Spleen (tissue), 11 donors: ENCODE data around the gene CPNE8. TPM values are rescaled to one million over a fixed set of nuclear protein-coding genes. Genes with fewer than 3 reads are reported as not detected.

Source experiments
- DNase-seq: peaks from one replicate; pipeline ENCODE4 v3.0.0-alpha.2; 2020
- H3K27ac ChIP-seq, 8 donors: fragments of 200-600 bp; sonication (generic) in 7 of 8; 1 replicate in 4 of 8; 2 replicates in 4 of 8; pipeline versions ENCODE4 v1.5.0 to v1.8.0; 2016 to 2021; ENCODE audit warnings: inconsistent platforms in 4 of 8, mild to moderate bottlenecking in 4 of 8, moderate library complexity in 1 of 8
- H3K27me3 ChIP-seq, 7 donors: fragments of 200-600 bp; sonication (generic) in 6 of 7; replicated peaks in 1 of 7; 1 replicate in 4 of 7; 2 replicates in 3 of 7; pipeline versions ENCODE4 v1.5.0 to v1.8.0; 2016 to 2021; ENCODE audit warnings: inconsistent platforms in 3 of 7, mild to moderate bottlenecking in 1 of 7
- H3K36me3 ChIP-seq, 6 donors: fragments of 200-600 bp; sonication (generic) in 5 of 6; 1 replicate in 4 of 6; 2 replicates in 2 of 6; pipeline versions ENCODE4 v1.5.0 to v1.8.0; 2016 to 2021; ENCODE audit warnings: inconsistent platforms in 2 of 6
- H3K4me1 ChIP-seq, 6 donors: fragments of 200-600 bp; sonication (generic) in 5 of 6; 1 replicate in 3 of 6; 2 replicates in 3 of 6; pipeline versions ENCODE4 v1.5.0 to v1.8.0; 2016 to 2021; ENCODE audit warnings: inconsistent platforms in 3 of 6
- H3K4me3 ChIP-seq, 8 donors: fragments of 200-600 bp; sonication (generic) in 7 of 8; 1 replicate in 4 of 8; 2 replicates in 4 of 8; pipeline versions ENCODE4 v1.5.0 to v1.8.0; 2016 to 2021; ENCODE audit warnings: inconsistent platforms in 4 of 8, mild to moderate bottlenecking in 4 of 8, moderate library complexity in 2 of 8
- H3K9me3 ChIP-seq, 8 donors: fragments of 200-600 bp; sonication (generic) in 7 of 8; 1 replicate in 4 of 8; 2 replicates in 4 of 8; pipeline versions ENCODE4 v1.5.0 to v1.8.0; 2016 to 2021; ENCODE audit warnings: inconsistent platforms in 4 of 8
- POLR2A ChIP-seq, 3 donors: fragments of 450-650 bp; IDR thresholded peaks; one replicate each; pipeline ENCODE4 v1.5.1; 2017; ENCODE audit warnings: antibody characterized with exemption in 3 of 3, mild to moderate bottlenecking in 1 of 3
- POLR2AphosphoS5 ChIP-seq, 3 donors: sonication (generic); formaldehyde crosslinking; IDR thresholded peaks; one replicate each; pipeline ENCODE4 v1.5.1; 2017; ENCODE audit warnings: antibody characterized with exemption in 3 of 3
- WGBS, 5 donors: extraction: QIAGEN DNeasy Blood & Tissue Kit in 3 of 5; methylation state at CpG; one replicate each; pipeline versions ENCODE4 v1.1.5 to v1.1.7; 2013 to 2018; 5-methylcytosine and 5-hydroxymethylcytosine counted together
- intact Hi-C: fragments of 100-400 bp; cut with DNase I; formaldehyde crosslinking; loops from one replicate; pipeline ENCODE4 v1.15.0; 2023; ENCODE audit warnings: low total_unique reads
- polyA plus RNA-seq, 3 donors: library from polyadenylated mRNA; stranded (reverse); fragments of 200-250 nt; gene quantifications; one replicate each; pipeline ENCODE4 v1.2.1, GENCODE V29; 2013
- total RNA-seq, 7 donors: library from RNA; depleted of rRNA in 3 of 7; stranded (reverse); fragments of >200 nt in 3 of 7; fragmentation: NEBNext Ultra II Directional in 4 of 7; extraction: Animal tissue kit (Norgen Biotek cat#: 25700) in 4 of 7; gene quantifications; one replicate each; pipeline versions ENCODE4 v1.1.0 to v1.2.1, GENCODE V29; 2016 to 2021
- TF ChIP-seq, protein P1 (sequence below), 11 experiments: fragments of 200-600 bp in 7 of 11; fragments of 450-650 bp in 4 of 11; sonication (generic) in 4 of 11; IDR thresholded peaks in 8 of 11; conservative IDR thresholded peaks in 3 of 11; 1 replicate in 7 of 11; 2 replicates in 4 of 11; pipeline versions ENCODE4 v1.4.0 to v1.8.0; 2016 to 2021; ENCODE audit warnings: antibody characterized with exemption in 11 of 11, inconsistent platforms in 4 of 11, mild to moderate bottlenecking in 1 of 11
- donor health status: healthy with polysubstance abuse.
- donor health status: DM: no; HTN: no; CAD: no; lungs with moderate emphysema.
- donor health status: DM: no; HTN: no; CAD: no.
- donor health status: Bipolar disorder and iron deficiency.
- donor health status: healthy.
- donor health status: DM: no; HTN: no; CAD: no.
- donor health status: DM: yes; HTN: yes; CAD: no.

Gene CPNE8
- total and polyA plus RNA-seq, 10 donors, result 5.4 to 42.4 (median 30.2) TPM

DNA sequence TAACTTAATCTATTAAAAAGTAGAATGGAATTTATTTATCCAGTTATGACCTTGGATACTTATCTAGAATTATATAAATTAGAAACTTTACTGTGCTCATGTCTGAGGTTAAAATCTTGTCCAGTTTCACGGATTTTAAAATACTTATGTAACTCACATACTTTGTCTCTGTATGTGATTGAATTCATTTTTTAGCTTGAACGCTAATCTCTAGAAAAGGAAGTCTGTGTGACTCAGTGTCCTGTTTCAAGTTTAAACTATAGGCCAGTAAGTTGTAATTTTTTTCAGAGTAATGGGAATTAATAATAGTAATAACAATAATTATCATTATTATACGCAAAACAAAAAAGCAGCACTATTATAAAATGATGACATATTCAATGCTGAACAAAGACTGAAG is 168.6 kb downstream of the CPNE8 start:
- intact Hi-C loops, result no loop called here
- no peak for TF ChIP-seq POLR2AphosphoS5 (IDR thresholded peaks at IDR 0.05)
- TF ChIP-seq POLR2A (IDR thresholded peaks at IDR 0.05), result no peak
- TF ChIP-seq, protein P1, sequence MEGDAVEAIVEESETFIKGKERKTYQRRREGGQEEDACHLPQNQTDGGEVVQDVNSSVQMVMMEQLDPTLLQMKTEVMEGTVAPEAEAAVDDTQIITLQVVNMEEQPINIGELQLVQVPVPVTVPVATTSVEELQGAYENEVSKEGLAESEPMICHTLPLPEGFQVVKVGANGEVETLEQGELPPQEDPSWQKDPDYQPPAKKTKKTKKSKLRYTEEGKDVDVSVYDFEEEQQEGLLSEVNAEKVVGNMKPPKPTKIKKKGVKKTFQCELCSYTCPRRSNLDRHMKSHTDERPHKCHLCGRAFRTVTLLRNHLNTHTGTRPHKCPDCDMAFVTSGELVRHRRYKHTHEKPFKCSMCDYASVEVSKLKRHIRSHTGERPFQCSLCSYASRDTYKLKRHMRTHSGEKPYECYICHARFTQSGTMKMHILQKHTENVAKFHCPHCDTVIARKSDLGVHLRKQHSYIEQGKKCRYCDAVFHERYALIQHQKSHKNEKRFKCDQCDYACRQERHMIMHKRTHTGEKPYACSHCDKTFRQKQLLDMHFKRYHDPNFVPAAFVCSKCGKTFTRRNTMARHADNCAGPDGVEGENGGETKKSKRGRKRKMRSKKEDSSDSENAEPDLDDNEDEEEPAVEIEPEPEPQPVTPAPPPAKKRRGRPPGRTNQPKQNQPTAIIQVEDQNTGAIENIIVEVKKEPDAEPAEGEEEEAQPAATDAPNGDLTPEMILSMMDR (IDR thresholded peaks at IDR 0.05 in 8 of 11, conservative IDR thresholded peaks at IDR 0.05 in 3 of 11), result no peak
- no peak for DNase-seq

DNA sequence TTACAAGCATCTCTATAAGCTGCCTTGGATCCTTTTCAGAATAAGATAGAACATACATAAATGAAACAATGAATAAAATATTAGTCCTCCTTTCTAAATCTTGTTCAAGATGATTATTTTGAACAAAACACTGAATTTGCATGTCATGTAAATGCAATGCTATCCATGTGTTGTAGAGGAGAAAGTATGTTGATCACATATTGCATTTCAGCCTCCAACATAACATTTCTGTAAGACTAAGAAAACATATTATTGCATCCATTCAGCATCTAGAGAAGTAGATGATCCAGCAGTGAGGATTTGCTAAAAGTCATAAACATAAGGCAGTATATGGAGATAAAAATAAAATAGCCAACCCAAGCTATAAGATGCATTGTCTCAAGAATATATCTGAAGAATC is 172.6 kb downstream of the CPNE8 start:
- Histone ChIP-seq H3K4me1 (no peaks in the 10 kb centered on the region), H3K9me3 (no peaks in the 10 kb centered on the region), H3K36me3 (no peaks in the 10 kb centered on the region), H3K27ac (no peak overlapping the region), H3K27me3 (no peaks in the 10 kb centered on the region), H3K4me3 (no peak overlapping the region)
- intact Hi-C loops, result no loop called here
- TF ChIP-seq, protein P1 (IDR thresholded peaks at IDR 0.05 in 8 of 11, conservative IDR thresholded peaks at IDR 0.05 in 3 of 11), result no peak
- TF ChIP-seq POLR2A (IDR thresholded peaks at IDR 0.05) (no peak), POLR2AphosphoS5 (IDR thresholded peaks at IDR 0.05) (no peak)
- DNase-seq, result no peak

More for the DNA sequence above, 168.6 kb downstream of the CPNE8 start:
- WGBS, 5 donors, result 70 to 89% (median 76%) methylated on average over 3 of the region's 3 CpGs
- H3K27ac ChIP-seq, result no peak overlapping the region
- no peak overlapping the region for H3K4me3 ChIP-seq
- H3K4me1 ChIP-seq, result no peaks in the 10 kb centered on the region
- no peaks in the 10 kb centered on the region for H3K36me3 ChIP-seq
- H3K27me3 ChIP-seq, result no peaks in the 10 kb centered on the region
- peaks cover 0 to 4% (median 0%) of the 10 kb centered on the region in 8 donors for H3K9me3 ChIP-seq

DNA sequence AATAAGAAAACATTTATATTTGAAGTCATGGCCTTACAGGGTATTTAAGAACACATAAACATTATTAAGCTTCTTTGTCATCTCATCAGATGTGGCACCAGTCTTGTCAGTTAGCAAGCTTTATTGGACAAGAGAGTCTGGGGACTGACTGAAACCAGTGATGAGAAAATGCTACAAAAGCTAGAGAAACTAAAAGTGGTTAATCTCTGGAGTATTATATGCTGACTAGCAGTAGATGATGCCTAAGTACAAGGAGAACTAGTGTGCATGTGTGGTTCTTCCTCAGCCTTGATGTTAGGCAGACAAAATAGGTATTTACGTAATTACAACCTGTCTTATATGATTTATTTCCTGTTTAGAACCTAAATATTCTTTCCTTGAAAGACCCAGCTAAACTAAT is 176.5 kb downstream of the CPNE8 start:
- intact Hi-C loops, result no loop called here
- no peaks in the 10 kb centered on the region for H3K27me3 ChIP-seq
- H3K4me1 ChIP-seq, result no peaks in the 10 kb centered on the region
- DNase-seq, result no peak
- no peak overlapping the region for H3K4me3 ChIP-seq
- H3K36me3 ChIP-seq, result no peaks in the 10 kb centered on the region
- H3K27ac ChIP-seq, result no peak overlapping the region
- TF ChIP-seq, protein P1 (IDR thresholded peaks at IDR 0.05 in 8 of 11, conservative IDR thresholded peaks at IDR 0.05 in 3 of 11), result no peak
- TF ChIP-seq POLR2A (IDR thresholded peaks at IDR 0.05), result no peak
- TF ChIP-seq POLR2AphosphoS5 (IDR thresholded peaks at IDR 0.05), result no peak
- WGBS, 5 donors, result 82 to 100% (median 91%) methylated on average over 1 of the region's 1 CpG
- H3K9me3 ChIP-seq, result no peaks in the 10 kb centered on the region

DNA sequence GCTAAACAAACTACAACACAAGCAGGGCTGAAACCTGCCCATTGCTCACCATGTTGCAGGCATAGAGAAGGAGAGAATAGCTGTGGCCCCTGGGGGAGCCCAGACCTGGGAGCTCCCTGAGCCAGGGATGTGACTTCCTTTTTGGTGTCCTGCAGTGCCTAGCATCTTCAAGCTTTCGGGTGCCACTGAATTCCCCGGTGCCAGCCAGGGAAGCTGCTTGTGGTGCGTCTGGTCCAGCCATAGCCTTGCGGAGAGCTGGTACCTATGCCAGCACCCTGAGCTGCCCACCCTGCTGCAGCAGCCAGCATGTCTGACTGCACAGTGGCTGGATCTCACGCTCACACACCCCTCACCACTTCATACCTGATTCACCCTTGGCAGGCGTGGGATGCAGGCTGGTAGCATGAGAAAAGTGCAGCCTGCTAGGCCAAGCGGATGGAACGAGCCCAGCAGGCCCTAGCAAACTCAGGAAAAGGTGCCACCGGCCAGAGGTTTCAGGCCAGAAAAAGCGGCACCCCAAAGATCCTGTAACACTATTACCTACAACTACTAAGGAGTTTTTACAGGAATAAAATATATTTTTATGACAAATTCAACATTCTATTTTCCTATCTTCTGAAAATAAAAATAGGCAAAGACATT is 183.7 kb downstream of the CPNE8 start:
- H3K27me3 ChIP-seq, result no peaks in the 10 kb centered on the region
- DNase-seq, result peak; percentile 62

More for the DNA sequence above, 183.7 kb downstream of the CPNE8 start:
- TF ChIP-seq, protein P1 (IDR thresholded peaks at IDR 0.05 in 8 of 11, conservative IDR thresholded peaks at IDR 0.05 in 3 of 11), result no peak
- TF ChIP-seq POLR2AphosphoS5 (IDR thresholded peaks at IDR 0.05), result peak in 1 of 3 donors; percentile 21
- Histone ChIP-seq H3K4me1 (no peaks in the 10 kb centered on the region), H3K4me3 (no peak overlapping the region), H3K27ac (no peak overlapping the region), H3K9me3 (peaks cover 0 to 7% (median under 1%) of the 10 kb centered on the region in 8 donors), H3K36me3 (peaks cover 0 to 36% (median 6%) of the 10 kb centered on the region in 6 donors)
- 91 to 98% (median 96%) methylated on average over 9 to 10 of the region's 10 CpGs for whole genome bisulfite sequencing, 5 donors
- intact Hi-C loops, result no loop called here
